Astrocyte (in vitro differentiated cells and primary cell): ENCODE results near the gene NCOR2. TPM values are rescaled to one million over a fixed set of nuclear protein-coding genes. Genes with fewer than 3 reads are reported as not detected.
A peak's percentile ranks its signal among the peaks of the same experiment; 100 is the strongest.

ENCODE experiments used
- DNase-seq: peaks from one replicate; pipeline ENCODE4 v3.0.0-alpha.2; 2010; ENCODE audit warnings: low read depth
- FAIRE-seq: peaks from 2 replicates; lab custom pipeline; 2011; peaks lifted over from hg19 to GRCh38; lab: Jason Lieb, UNC
- H2AFZ ChIP-seq: 2 replicates; pipeline ENCODE4 v1.6.0; 2012; ENCODE audit warnings: low read depth, low read length, inconsistent platforms
- H3K27ac ChIP-seq: 2 replicates; pipeline ENCODE4 v1.5.1; 2011; ENCODE audit warnings: low read depth, low read length, inconsistent platforms
- H3K27me3 ChIP-seq: 2 replicates; pipeline ENCODE4 v1.6.0; 2011; ENCODE audit warnings: low read length, inconsistent platforms; ENCODE audit not compliant: insufficient read depth
- H3K36me3 ChIP-seq: 2 replicates; pipeline ENCODE4 v1.5.1; 2011; ENCODE audit warnings: low read length, inconsistent platforms; ENCODE audit not compliant: insufficient read depth
- H3K4me1 ChIP-seq: 2 replicates; pipeline ENCODE4 v1.5.1; 2011; ENCODE audit warnings: low read length, inconsistent platforms; ENCODE audit not compliant: insufficient read depth
- H3K4me2 ChIP-seq: 2 replicates; pipeline ENCODE4 v1.6.0; 2012; ENCODE audit warnings: low read length, inconsistent platforms
- H3K4me3 ChIP-seq: 2 replicates; pipeline ENCODE4 v1.5.1; 2011; ENCODE audit warnings: low read depth, mild to moderate bottlenecking, low read length, inconsistent platforms; ENCODE audit not compliant: insufficient read depth
- H3K79me2 ChIP-seq: 2 replicates; pipeline ENCODE4 v1.6.0; 2012; ENCODE audit warnings: mild to moderate bottlenecking, low read length, inconsistent platforms; ENCODE audit not compliant: insufficient read depth
- H3K9ac ChIP-seq: 2 replicates; pipeline ENCODE4 v1.6.0; 2012; ENCODE audit warnings: mild to moderate bottlenecking, low read length, inconsistent platforms
- H3K9me3 ChIP-seq: 2 replicates; pipeline ENCODE4 v1.5.1; 2012; ENCODE audit warnings: low read depth, mild to moderate bottlenecking, low read length, inconsistent platforms; ENCODE audit not compliant: insufficient read depth
- H4K20me1 ChIP-seq: 2 replicates; pipeline ENCODE4 v1.6.0; 2012; ENCODE audit warnings: low read length, inconsistent platforms; ENCODE audit not compliant: insufficient read depth
- H3K27ac Mint-ChIP-seq: one replicate; pipeline ENCODE4 v1.8.0; 2021; ENCODE audit warnings: mild to moderate bottlenecking, mixed read lengths; ENCODE audit not compliant: unreplicated experiment
- H3K27me3 Mint-ChIP-seq: one replicate; pipeline ENCODE4 v1.8.0; 2021; ENCODE audit warnings: low read depth, mixed read lengths; ENCODE audit not compliant: unreplicated experiment
- H3K36me3 Mint-ChIP-seq: one replicate; pipeline ENCODE4 v1.8.0; 2021; ENCODE audit warnings: low read depth, mixed read lengths; ENCODE audit not compliant: unreplicated experiment
- H3K4me1 Mint-ChIP-seq: one replicate; pipeline ENCODE4 v1.8.0; 2021; ENCODE audit warnings: low read depth, mixed read lengths; ENCODE audit not compliant: unreplicated experiment
- H3K4me3 Mint-ChIP-seq: one replicate; pipeline ENCODE4 v1.8.0; 2021; ENCODE audit warnings: mild to moderate bottlenecking, moderate library complexity, mixed read lengths; ENCODE audit not compliant: unreplicated experiment
- H3K9me3 Mint-ChIP-seq: one replicate; pipeline ENCODE4 v1.8.0; 2021; ENCODE audit warnings: mild to moderate bottlenecking, mixed read lengths; ENCODE audit not compliant: unreplicated experiment
- EZH2 ChIP-seq: IDR thresholded peaks from 2 replicates; pipeline ENCODE4 v1.6.1; 2012; ENCODE audit warnings: mild to moderate bottlenecking, low read length, inconsistent platforms; ENCODE audit not compliant: insufficient read depth
- total RNA-seq: library from RNA; stranded (reverse); gene quantifications from 2 replicates; pipeline ENCODE4 v1.2.1, GENCODE V29; 2021
- TF ChIP-seq, protein P1 (sequence below): IDR thresholded peaks from 2 replicates; pipeline ENCODE4 v1.5.1; 2011; ENCODE audit warnings: low read depth, mild to moderate bottlenecking, inconsistent platforms, low read length, moderate library complexity; ENCODE audit not compliant: insufficient read depth

Gene NCOR2
- total RNA-seq, 1 donor from 2014 or later: 425 TPM

GRCh38 chr12:124567673-124568373 lies 411 bp upstream of the NCOR2 start:
- no peak for FAIRE-seq

GRCh38 chr12:124566161-124566996 lies 1.0 kb downstream of the NCOR2 start:
- Histone ChIP-seq H3K9ac (peak overlapping the region; percentile 90), H3K36me3 (no peaks in the 10 kb centered on the region), H2AFZ (peak overlapping the region; percentile 30), H3K27ac (peak overlapping the region; percentile 91), H4K20me1 (peaks cover 51% of the 10 kb centered on the region), H3K4me1 (peaks cover 27% of the 10 kb centered on the region), H3K4me2 (peak overlapping the region; percentile 89), H3K27me3 (no peaks in the 10 kb centered on the region), H3K9me3 (no peaks in the 10 kb centered on the region), H3K79me2 (peaks cover 57% of the 10 kb centered on the region), H3K4me3 (peak overlapping the region; percentile 76)
- H3K27ac Mint-ChIP-seq: peak overlapping the region; percentile 68
- H3K36me3 Mint-ChIP-seq: peaks cover 4% of the 10 kb centered on the region
- H3K4me3 Mint-ChIP-seq: peak overlapping the region; percentile 89
- H3K9me3 Mint-ChIP-seq: no peaks in the 10 kb centered on the region
- DNase-seq: peak; percentile 68
- peaks cover 13% of the 10 kb centered on the region for H3K4me1 Mint-ChIP-seq
- FAIRE-seq: no peak
- TF ChIP-seq, protein P1, sequence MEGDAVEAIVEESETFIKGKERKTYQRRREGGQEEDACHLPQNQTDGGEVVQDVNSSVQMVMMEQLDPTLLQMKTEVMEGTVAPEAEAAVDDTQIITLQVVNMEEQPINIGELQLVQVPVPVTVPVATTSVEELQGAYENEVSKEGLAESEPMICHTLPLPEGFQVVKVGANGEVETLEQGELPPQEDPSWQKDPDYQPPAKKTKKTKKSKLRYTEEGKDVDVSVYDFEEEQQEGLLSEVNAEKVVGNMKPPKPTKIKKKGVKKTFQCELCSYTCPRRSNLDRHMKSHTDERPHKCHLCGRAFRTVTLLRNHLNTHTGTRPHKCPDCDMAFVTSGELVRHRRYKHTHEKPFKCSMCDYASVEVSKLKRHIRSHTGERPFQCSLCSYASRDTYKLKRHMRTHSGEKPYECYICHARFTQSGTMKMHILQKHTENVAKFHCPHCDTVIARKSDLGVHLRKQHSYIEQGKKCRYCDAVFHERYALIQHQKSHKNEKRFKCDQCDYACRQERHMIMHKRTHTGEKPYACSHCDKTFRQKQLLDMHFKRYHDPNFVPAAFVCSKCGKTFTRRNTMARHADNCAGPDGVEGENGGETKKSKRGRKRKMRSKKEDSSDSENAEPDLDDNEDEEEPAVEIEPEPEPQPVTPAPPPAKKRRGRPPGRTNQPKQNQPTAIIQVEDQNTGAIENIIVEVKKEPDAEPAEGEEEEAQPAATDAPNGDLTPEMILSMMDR: no peak
- no peak for TF ChIP-seq EZH2
- H3K27me3 Mint-ChIP-seq: no peaks in the 10 kb centered on the region

More at GRCh38 chr12:124567673-124568373, 411 bp upstream of the NCOR2 start:
- Histone ChIP-seq H3K27ac (peak overlapping the region; percentile 85), H3K4me2 (peak overlapping the region; percentile 77), H3K4me3 (peak overlapping the region; percentile 8), H4K20me1 (peaks cover 36% of the 10 kb centered on the region), H3K4me1 (peaks cover 27% of the 10 kb centered on the region), H2AFZ (peak overlapping the region; percentile 53), H3K36me3 (no peaks in the 10 kb centered on the region), H3K27me3 (no peaks in the 10 kb centered on the region), H3K9ac (peak overlapping the region; percentile 65), H3K79me2 (peaks cover 42% of the 10 kb centered on the region), H3K9me3 (no peaks in the 10 kb centered on the region)
- Mint-ChIP-seq H3K36me3 (peaks cover 2% of the 10 kb centered on the region), H3K9me3 (no peaks in the 10 kb centered on the region), H3K4me3 (peak overlapping the region; percentile 81), H3K27me3 (no peaks in the 10 kb centered on the region), H3K27ac (peak overlapping the region; percentile 79), H3K4me1 (peaks cover 5% of the 10 kb centered on the region)
- peak; percentile 94 for DNase-seq
- TF ChIP-seq EZH2: no peak
- TF ChIP-seq, protein P1: no peak
